ENCODE measurements around the gene COL10A1. TPM values are rescaled to one million over a fixed set of nuclear protein-coding genes. Genes with fewer than 3 reads are reported as not detected.

Gene COL10A1
- total RNA-seq, 1 experiment from 2014 or later, result not detected

DNA sequence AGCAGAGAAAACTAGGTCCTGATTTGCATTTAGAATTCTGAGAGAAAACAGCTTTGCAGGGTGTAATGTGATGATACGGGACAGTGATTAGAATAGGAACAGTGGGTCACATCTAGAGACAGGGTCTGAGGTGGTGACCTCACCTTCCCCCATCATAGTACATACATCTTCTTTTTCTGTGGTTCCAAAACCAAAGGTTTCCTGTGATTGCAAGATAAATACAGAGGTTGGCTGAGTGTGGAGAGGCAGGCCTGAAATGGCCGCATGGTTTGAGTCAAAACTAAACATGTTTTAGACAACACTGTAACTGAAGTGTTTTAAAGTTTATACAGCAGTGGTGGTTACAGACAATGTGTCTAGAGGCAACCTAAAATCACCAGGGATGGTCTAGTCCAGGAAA is 35.7 kb downstream of the COL10A1 start:
- Histone ChIP-seq H3K9me3 (no peaks in the 10 kb centered on the region), H3K27me3 (replicated peaks; ENCODE audit: control insufficient read depth, insufficient read depth, low read length) (no peaks in the 10 kb centered on the region), H3K36me3 (ENCODE audit: control insufficient read depth, insufficient read depth, low read length) (no peaks in the 10 kb centered on the region), H3K4me3 (ENCODE audit: low read depth, low read length) (no peak overlapping the region), H3K4me1 (no peaks in the 10 kb centered on the region)
- H3K4me3 Mint-ChIP-seq (ENCODE audit: unreplicated experiment), result no peak overlapping the region
- CTCF ChIA-PET, result no interaction called here
- POLR2A ChIA-PET, result no interaction called here
- BruUV-seq (replicated peaks), result no TSS peak
- peaks cover 12% of the 10 kb centered on the region for H3K4me1 Mint-ChIP-seq (ENCODE audit: low read depth, unreplicated experiment)
- DNase-seq, result no peak
- H3K9me3 Mint-ChIP-seq (ENCODE audit: unreplicated experiment), result peaks cover 12% of the 10 kb centered on the region
- intact Hi-C loops (cut with micrococcal nuclease; ENCODE audit: unreplicated experiment), result no loop called here
- H3K27ac Mint-ChIP-seq (ENCODE audit: unreplicated experiment), result no peak overlapping the region
- H3K27me3 Mint-ChIP-seq (ENCODE audit: insufficient read depth, unreplicated experiment), result no peaks in the 10 kb centered on the region
- TF ChIP-seq, protein P1, sequence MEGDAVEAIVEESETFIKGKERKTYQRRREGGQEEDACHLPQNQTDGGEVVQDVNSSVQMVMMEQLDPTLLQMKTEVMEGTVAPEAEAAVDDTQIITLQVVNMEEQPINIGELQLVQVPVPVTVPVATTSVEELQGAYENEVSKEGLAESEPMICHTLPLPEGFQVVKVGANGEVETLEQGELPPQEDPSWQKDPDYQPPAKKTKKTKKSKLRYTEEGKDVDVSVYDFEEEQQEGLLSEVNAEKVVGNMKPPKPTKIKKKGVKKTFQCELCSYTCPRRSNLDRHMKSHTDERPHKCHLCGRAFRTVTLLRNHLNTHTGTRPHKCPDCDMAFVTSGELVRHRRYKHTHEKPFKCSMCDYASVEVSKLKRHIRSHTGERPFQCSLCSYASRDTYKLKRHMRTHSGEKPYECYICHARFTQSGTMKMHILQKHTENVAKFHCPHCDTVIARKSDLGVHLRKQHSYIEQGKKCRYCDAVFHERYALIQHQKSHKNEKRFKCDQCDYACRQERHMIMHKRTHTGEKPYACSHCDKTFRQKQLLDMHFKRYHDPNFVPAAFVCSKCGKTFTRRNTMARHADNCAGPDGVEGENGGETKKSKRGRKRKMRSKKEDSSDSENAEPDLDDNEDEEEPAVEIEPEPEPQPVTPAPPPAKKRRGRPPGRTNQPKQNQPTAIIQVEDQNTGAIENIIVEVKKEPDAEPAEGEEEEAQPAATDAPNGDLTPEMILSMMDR (IDR thresholded peaks at IDR 0.05; ENCODE audit: insufficient read depth in 1 of 2, low read depth in 1 of 2, low read length in 1 of 2, severe bottlenecking in 1 of 2, unreplicated experiment in 1 of 2), result no peak
- H3K36me3 Mint-ChIP-seq (ENCODE audit: insufficient read depth, unreplicated experiment), result no peaks in the 10 kb centered on the region

DNA sequence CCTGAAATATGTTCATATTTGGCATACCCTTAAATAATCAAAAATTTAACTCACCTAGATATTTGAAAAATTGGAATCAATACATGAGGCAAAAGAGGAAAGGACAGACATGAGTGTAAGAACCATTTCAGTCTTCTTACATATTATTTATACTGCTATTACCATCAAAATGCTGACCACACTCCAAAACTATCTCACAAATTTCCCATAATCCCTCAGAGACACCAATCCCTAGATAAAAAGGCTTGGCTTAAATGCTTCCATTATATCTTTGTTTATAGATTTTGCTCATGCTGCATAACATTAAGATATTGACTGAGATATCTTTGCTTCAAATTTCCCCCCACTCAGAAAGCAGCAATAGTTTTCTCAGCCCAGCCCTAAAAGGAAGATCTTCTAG is 37.0 kb downstream of the COL10A1 start:
- H3K27me3 Mint-ChIP-seq (ENCODE audit: insufficient read depth, unreplicated experiment), result no peaks in the 10 kb centered on the region

DNA sequence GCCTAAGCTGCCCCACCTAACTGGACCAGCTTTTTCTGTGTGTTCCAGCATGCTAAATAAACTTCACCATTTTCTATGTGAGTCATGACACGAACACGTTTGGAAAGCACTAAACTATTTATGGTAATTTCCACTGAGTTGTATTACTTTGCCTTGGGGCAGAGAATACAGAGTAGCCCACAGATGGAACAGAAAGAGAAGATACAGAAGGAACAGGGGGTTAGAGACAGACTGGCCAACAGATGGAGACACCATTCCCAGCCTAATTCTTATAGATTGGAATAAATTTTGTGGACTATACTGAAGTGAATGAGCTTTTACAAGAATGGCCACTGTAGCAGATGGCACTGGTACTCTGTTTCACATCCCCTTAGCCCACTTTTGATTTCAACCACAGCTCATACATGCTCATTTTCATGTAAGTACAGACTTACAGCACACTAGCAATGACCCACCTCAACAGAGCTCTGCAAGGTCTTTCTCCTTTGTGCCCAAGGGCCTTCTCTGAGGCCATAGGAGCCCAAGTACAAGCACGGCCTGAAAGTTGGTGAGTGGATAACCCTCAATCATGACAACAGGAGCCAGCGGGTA is 38.4 kb downstream of the COL10A1 start:
- TF ChIP-seq, protein P1 (IDR thresholded peaks at IDR 0.05; ENCODE audit: insufficient read depth in 1 of 2, low read depth in 1 of 2, low read length in 1 of 2, severe bottlenecking in 1 of 2, unreplicated experiment in 1 of 2), result no peak
- Histone ChIP-seq H3K4me1 (no peaks in the 10 kb centered on the region), H3K4me3 (ENCODE audit: low read depth, low read length) (no peak overlapping the region), H3K36me3 (ENCODE audit: control insufficient read depth, insufficient read depth, low read length) (no peaks in the 10 kb centered on the region), H3K9me3 (no peaks in the 10 kb centered on the region), H3K27me3 (replicated peaks; ENCODE audit: control insufficient read depth, insufficient read depth, low read length) (no peaks in the 10 kb centered on the region)
- CTCF ChIA-PET, result interaction anchor here (1.4 kb wide), 1 partner anchor 15 kb away, joined by 7 read pairs; no protein-coding TSS in a partner anchor
- Mint-ChIP-seq H3K4me1 (ENCODE audit: low read depth, unreplicated experiment) (peaks cover 21% of the 10 kb centered on the region), H3K4me3 (ENCODE audit: unreplicated experiment) (no peak overlapping the region), H3K27me3 (ENCODE audit: insufficient read depth, unreplicated experiment) (no peaks in the 10 kb centered on the region), H3K27ac (ENCODE audit: unreplicated experiment) (no peak overlapping the region), H3K36me3 (ENCODE audit: insufficient read depth, unreplicated experiment) (no peaks in the 10 kb centered on the region), H3K9me3 (ENCODE audit: unreplicated experiment) (no peaks in the 10 kb centered on the region)
- intact Hi-C loops (cut with micrococcal nuclease; ENCODE audit: unreplicated experiment), result no loop called here
- BruUV-seq (replicated peaks), result no TSS peak
- no peak for DNase-seq
- POLR2A ChIA-PET, result interaction anchor here (1.4 kb wide), 1 partner anchor 13 kb away, joined by 4 read pairs; the partner anchor contains the start of gene NT5DC1

More for the DNA sequence above, 37.0 kb downstream of the COL10A1 start:
- TF ChIP-seq, protein P1 (IDR thresholded peaks at IDR 0.05; ENCODE audit: insufficient read depth in 1 of 2, low read depth in 1 of 2, low read length in 1 of 2, severe bottlenecking in 1 of 2, unreplicated experiment in 1 of 2), result no peak
- no peaks in the 10 kb centered on the region for H3K9me3 ChIP-seq
- no peaks in the 10 kb centered on the region for H3K9me3 Mint-ChIP-seq (ENCODE audit: unreplicated experiment)
- POLR2A ChIA-PET, result no interaction called here
- no peaks in the 10 kb centered on the region for H3K36me3 ChIP-seq (ENCODE audit: control insufficient read depth, insufficient read depth, low read length)
- CTCF ChIA-PET, result no interaction called here
- no peak overlapping the region for H3K4me3 ChIP-seq (ENCODE audit: low read depth, low read length)
- no TSS peak for BruUV-seq (replicated peaks)
- no peak overlapping the region for H3K4me3 Mint-ChIP-seq (ENCODE audit: unreplicated experiment)
- H3K4me1 Mint-ChIP-seq (ENCODE audit: low read depth, unreplicated experiment), result peaks cover 12% of the 10 kb centered on the region
- no peak for DNase-seq
- H3K27me3 ChIP-seq (replicated peaks; ENCODE audit: control insufficient read depth, insufficient read depth, low read length), result no peaks in the 10 kb centered on the region
- intact Hi-C loops (cut with micrococcal nuclease; ENCODE audit: unreplicated experiment), result no loop called here
- no peak overlapping the region for H3K27ac Mint-ChIP-seq (ENCODE audit: unreplicated experiment)
- no peaks in the 10 kb centered on the region for H3K4me1 ChIP-seq
- H3K36me3 Mint-ChIP-seq (ENCODE audit: insufficient read depth, unreplicated experiment), result no peaks in the 10 kb centered on the region

Data from Caco-2 (cell line).